Upper lobe of right lung (tissue), 1 donor: ENCODE results near the gene HLA-DOB. TPM values are rescaled to one million over a fixed set of nuclear protein-coding genes. Genes with fewer than 3 reads are reported as not detected.

Source experiments
- ATAC-seq: fragments of 200-7000 bp; cut with Tn5 transposase; one replicate; pipeline ENCODE4 v1.9.1; 2020; ENCODE audit warnings: mild to moderate bottlenecking, moderate library complexity
- DNase-seq: peaks from one replicate; pipeline ENCODE4 v3.0.0-alpha.2; 2020
- H3K27ac ChIP-seq: fragments of 200-600 bp; one replicate; pipeline ENCODE4 v1.8.0; 2022
- H3K27me3 ChIP-seq: fragments of 200-600 bp; one replicate; pipeline ENCODE4 v1.8.0; 2022; ENCODE audit warnings: mild to moderate bottlenecking
- H3K36me3 ChIP-seq: fragments of 200-600 bp; one replicate; pipeline ENCODE4 v1.8.0; 2022
- H3K4me1 ChIP-seq: fragments of 200-600 bp; one replicate; pipeline ENCODE4 v1.8.0; 2022
- H3K4me3 ChIP-seq: fragments of 200-600 bp; one replicate; pipeline ENCODE4 v1.8.0; 2022; ENCODE audit warnings: mild to moderate bottlenecking
- H3K9me3 ChIP-seq: fragments of 200-600 bp; one replicate; pipeline ENCODE4 v1.8.0; 2022
- intact Hi-C: fragments of 100-400 bp; cut with DNase I; formaldehyde crosslinking; loops from one replicate; pipeline ENCODE4 v1.11.0; 2022
- total RNA-seq: library from RNA; stranded (reverse); fragmentation: NEBNext Ultra II Directional; extraction: Animal tissue kit (Norgen Biotek cat#: 25700); gene quantifications from one replicate; pipeline ENCODE4 v1.2.1, GENCODE V29; 2021
- TF ChIP-seq, protein P1 (sequence below): fragments of 200-600 bp; IDR thresholded peaks from one replicate; pipeline ENCODE4 v1.8.0; 2022; ENCODE audit warnings: antibody characterized with exemption
- donor health status: DM: no; HTN: yes; CAD: no; lungs with severe emphysema.

HLA-DOB gene
- total RNA-seq, 1 donor from 2014 or later, result 0.64 TPM

DNA sequence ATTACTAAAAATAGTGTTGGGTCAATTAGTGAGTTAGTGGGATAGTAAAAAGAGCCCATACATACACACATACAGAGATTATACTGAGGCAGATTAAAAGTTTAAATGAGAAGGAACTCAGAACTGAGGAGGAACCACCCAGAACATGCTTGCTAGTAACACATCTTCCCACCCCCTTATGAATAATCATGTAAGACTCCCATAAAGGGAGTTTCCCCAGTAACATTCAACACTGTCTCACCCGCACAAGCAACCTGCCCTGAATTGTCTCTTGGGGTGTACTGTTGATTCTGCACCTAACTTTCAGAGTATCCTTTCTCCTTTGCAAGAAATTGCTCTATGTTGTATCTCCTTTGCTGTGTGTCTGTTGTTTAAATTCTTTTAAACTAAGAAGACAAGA, 42.4 kb downstream of the HLA-DOB start:
- Histone ChIP-seq H3K36me3 (no peaks in the 10 kb centered on the region), H3K27ac (no peak overlapping the region), H3K9me3 (no peaks in the 10 kb centered on the region), H3K4me1 (no peaks in the 10 kb centered on the region), H3K4me3 (no peak overlapping the region), H3K27me3 (no peaks in the 10 kb centered on the region)
- TF ChIP-seq, protein P1, sequence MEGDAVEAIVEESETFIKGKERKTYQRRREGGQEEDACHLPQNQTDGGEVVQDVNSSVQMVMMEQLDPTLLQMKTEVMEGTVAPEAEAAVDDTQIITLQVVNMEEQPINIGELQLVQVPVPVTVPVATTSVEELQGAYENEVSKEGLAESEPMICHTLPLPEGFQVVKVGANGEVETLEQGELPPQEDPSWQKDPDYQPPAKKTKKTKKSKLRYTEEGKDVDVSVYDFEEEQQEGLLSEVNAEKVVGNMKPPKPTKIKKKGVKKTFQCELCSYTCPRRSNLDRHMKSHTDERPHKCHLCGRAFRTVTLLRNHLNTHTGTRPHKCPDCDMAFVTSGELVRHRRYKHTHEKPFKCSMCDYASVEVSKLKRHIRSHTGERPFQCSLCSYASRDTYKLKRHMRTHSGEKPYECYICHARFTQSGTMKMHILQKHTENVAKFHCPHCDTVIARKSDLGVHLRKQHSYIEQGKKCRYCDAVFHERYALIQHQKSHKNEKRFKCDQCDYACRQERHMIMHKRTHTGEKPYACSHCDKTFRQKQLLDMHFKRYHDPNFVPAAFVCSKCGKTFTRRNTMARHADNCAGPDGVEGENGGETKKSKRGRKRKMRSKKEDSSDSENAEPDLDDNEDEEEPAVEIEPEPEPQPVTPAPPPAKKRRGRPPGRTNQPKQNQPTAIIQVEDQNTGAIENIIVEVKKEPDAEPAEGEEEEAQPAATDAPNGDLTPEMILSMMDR, result no peak
- DNase-seq, result no peak
- intact Hi-C loops, result no loop called here
- no peak for ATAC-seq

DNA sequence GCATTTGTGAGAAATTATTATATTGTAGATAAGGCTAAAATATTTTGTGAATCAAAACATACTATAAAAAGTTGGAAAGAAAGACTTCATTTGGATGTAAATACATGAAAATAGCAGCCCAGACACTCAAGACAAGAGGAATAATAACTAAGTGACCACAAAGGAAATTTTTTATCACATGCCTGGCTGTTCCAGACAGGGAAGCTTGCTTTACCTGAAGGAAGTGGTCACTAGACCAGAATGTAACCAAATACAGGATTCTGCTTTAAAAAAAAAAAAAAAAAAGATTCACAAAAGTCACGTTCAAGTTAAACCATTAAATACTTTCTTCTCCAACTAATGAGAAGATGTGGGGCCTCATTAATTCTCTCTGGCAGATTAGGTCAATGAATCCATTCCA, 44.1 kb downstream of the HLA-DOB start:
- H3K27ac ChIP-seq, result no peak overlapping the region
- TF ChIP-seq, protein P1, result no peak
- no peaks in the 10 kb centered on the region for H3K4me1 ChIP-seq
- no peaks in the 10 kb centered on the region for H3K27me3 ChIP-seq
- ATAC-seq (no peak), DNase-seq (no peak)
- no peaks in the 10 kb centered on the region for H3K36me3 ChIP-seq
- no peaks in the 10 kb centered on the region for H3K9me3 ChIP-seq
- intact Hi-C loops, result no loop called here
- H3K4me3 ChIP-seq, result no peak overlapping the region

DNA sequence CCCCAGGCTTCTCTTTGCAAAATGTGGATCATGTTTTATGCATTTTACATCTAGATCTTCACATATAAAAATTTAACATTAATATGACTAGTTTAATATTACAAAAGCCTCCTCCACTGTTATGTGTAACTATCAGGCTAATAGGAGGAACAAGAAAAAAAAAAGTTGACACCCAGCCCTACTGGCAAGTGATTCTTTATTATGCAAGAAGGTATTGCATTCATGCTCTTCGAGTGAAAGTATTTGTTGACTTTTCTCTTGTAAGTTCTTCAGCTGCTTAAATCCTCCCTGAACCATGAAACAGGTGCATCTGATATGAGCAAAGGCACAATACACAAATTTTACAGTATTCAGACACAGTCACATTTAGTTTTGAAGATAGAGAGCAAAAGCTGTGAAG, 52.8 kb downstream of the HLA-DOB start:
- no peak overlapping the region for H3K4me3 ChIP-seq
- peaks cover 6% of the 10 kb centered on the region for H3K4me1 ChIP-seq
- H3K9me3 ChIP-seq, result no peaks in the 10 kb centered on the region
- DNase-seq (no peak), ATAC-seq (peak; percentile 72)
- H3K27ac ChIP-seq, result no peak overlapping the region
- intact Hi-C loops, result loop anchor here (10.0 kb wide), 1 partner anchor 99 kb away; the partner anchor contains the start of gene HLA-DQB1
- no peaks in the 10 kb centered on the region for H3K27me3 ChIP-seq
- H3K36me3 ChIP-seq, result no peaks in the 10 kb centered on the region
- TF ChIP-seq, protein P1, result no peak

DNA sequence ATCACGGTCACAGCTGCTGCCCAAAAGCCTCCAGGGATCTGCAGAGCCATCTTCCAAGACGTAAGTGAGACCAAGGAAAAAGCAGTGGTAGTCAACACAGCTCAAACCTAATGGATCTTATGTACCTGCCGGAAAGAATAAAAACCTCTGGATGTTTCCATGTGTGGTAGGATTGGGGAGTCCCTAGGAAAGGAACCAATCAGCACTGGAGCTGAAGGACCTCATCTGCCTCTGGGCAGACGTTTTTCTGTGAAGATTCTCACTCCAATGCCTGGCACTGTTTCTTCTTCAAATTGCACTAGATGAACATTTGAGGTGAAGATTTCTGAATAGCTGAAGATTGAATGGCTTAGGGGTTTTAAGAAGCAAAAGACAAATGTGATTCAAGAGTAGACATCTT, 53.4 kb downstream of the HLA-DOB start, which contains the start of gene HLA-DQB2:
Gene HLA-DQB2 (minus strand): TSS at position 112 of the 400 bp plus-strand sequence. CDS start 62 bp downstream, at position 50.
- Histone ChIP-seq H3K27ac (no peak within 1 kb of the TSS), H3K4me3 (no peak within 1 kb of the TSS), H3K4me1 (peaks cover 6% of the 10 kb centered on the region), H3K9me3 (no peaks in the 10 kb centered on the region), H3K27me3 (no peaks in the 10 kb centered on the region), H3K36me3 (no peaks in the 10 kb centered on the region)
- ATAC-seq (no peak), DNase-seq (no peak)
- intact Hi-C loops, result loop anchor here (10.0 kb wide), 1 partner anchor 99 kb away; the partner anchor contains the start of gene HLA-DQB1
- TF ChIP-seq, protein P1, result no peak

Other genes with a start within 250 kb of the HLA-DOB start
- 335 TPM for gene HLA-DRB1, start 227.2 kb downstream of the HLA-DOB start, total RNA-seq
- 111 TPM for gene HLA-DQA1, start 179.6 kb downstream of the HLA-DOB start, total RNA-seq
- 94.9 TPM for gene HLA-DQB1, start 150.3 kb downstream of the HLA-DOB start, total RNA-seq
- gene HLA-DQA2, start 75.6 kb downstream of the HLA-DOB start, total RNA-seq, result 51.7 TPM
- gene HLA-DQB2, start 53.5 kb downstream of the HLA-DOB start, total RNA-seq, result 62.8 TPM
- gene TAP2, start 21.7 kb upstream of the HLA-DOB start, total RNA-seq, result 56.4 TPM
- 86.9 TPM for gene PSMB8, start 27.0 kb upstream of the HLA-DOB start, total RNA-seq
- 60.4 TPM for gene TAP1, start 36.7 kb upstream of the HLA-DOB start, total RNA-seq
- 47.2 TPM for gene PSMB9, start 37.2 kb upstream of the HLA-DOB start, total RNA-seq
- 140 TPM for gene HLA-DMB, start 124.0 kb upstream of the HLA-DOB start, total RNA-seq
- gene HLA-DMA, start 136.1 kb upstream of the HLA-DOB start, total RNA-seq, result 197 TPM
- 155 TPM for gene BRD2, start 151.6 kb upstream of the HLA-DOB start, total RNA-seq
- 25.2 TPM for gene HLA-DOA, start 192.6 kb upstream of the HLA-DOB start, total RNA-seq